ENCODE results near the gene CCDC9.

DNA sequence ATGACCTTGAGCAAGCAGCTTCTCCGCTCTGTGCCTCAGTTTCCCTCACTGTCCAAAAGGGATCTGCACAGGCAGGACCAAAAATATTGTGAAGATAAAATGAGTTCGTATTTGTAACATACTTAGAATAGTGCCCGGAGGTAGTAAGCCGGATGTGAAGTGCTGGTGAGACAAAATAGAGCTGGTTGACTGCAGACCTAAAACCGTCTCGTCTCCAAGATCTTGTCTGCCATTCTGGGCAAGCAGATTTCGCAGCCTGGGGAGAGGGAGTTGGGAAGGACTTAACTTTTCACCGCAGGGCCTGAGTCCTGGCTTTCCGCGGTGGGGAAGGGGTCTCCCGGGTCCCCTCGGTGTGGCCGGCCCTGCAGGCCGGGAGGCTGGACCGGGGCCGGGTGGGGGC lies 17.2 kb upstream of the CCDC9 start:
- TF ChIP-seq, protein P1, sequence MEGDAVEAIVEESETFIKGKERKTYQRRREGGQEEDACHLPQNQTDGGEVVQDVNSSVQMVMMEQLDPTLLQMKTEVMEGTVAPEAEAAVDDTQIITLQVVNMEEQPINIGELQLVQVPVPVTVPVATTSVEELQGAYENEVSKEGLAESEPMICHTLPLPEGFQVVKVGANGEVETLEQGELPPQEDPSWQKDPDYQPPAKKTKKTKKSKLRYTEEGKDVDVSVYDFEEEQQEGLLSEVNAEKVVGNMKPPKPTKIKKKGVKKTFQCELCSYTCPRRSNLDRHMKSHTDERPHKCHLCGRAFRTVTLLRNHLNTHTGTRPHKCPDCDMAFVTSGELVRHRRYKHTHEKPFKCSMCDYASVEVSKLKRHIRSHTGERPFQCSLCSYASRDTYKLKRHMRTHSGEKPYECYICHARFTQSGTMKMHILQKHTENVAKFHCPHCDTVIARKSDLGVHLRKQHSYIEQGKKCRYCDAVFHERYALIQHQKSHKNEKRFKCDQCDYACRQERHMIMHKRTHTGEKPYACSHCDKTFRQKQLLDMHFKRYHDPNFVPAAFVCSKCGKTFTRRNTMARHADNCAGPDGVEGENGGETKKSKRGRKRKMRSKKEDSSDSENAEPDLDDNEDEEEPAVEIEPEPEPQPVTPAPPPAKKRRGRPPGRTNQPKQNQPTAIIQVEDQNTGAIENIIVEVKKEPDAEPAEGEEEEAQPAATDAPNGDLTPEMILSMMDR (IDR thresholded peaks at IDR 0.05; ENCODE audit: low read length), result no peak
- no peak for TF ChIP-seq EZH2 (IDR thresholded peaks at IDR 0.05; ENCODE audit: borderline replicate concordance, low read length)
